ENCODE data around the gene PTGIR.

The PTGIR gene

DNA sequence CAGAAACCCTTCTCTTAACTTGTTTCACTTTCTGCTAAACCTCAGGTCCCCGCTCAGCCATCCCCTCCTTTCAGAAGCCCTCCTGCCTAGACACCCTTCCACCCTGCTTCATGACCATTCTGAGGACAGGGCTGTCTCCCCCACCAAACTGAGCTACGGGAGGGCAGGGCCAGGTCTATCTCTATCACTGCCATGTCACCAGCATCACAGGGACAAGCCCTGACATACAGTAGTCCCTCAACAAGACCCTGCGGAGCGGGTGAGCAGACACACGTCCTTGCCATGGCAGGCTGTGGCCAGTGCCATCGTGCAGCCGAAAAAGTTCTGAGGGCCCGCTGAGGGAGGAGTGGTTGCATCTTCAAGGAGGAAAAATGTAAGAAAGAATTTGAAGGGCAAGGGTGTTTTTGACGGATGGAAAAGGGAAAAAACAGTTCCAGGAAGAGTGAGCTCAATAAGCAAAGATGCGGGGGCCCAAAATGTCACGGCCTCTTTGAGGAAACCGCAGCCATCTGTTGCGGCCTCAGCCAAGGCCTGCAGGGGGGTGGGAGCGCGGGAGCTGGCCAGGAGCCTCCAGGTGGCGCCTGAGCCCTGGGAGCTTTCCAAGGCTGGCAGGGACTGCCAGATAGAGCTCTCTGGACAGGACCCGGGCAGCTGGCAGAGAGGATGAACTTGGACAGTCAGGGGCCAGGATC is 8.1 kb downstream of the PTGIR start:
- DNase-seq (ENCODE audit: low read depth in 2 of 2) = peak in 1 of 2 donors; percentile 71

DNA sequence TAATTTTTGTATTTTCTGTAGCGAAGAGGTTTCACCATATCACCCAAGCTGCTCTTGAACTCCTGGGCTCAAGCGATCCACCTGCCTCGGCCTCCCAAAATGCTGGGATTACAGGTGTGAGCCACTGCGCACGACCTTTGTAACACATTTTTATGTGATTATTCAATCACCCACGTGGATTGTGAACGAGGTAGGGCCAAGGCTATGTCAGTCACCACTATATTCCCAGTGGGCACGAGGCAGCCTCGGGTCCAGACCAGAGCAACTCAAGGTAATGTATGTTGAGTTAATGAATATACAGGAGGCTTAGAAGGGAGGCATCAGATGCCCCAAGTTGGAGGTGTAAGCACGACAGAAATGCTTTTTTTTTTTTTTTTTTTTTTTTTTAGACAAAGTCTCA is 8.9 kb downstream of the PTGIR start:
- no peak for DNase-seq (ENCODE audit: low read depth in 2 of 2)

DNA sequence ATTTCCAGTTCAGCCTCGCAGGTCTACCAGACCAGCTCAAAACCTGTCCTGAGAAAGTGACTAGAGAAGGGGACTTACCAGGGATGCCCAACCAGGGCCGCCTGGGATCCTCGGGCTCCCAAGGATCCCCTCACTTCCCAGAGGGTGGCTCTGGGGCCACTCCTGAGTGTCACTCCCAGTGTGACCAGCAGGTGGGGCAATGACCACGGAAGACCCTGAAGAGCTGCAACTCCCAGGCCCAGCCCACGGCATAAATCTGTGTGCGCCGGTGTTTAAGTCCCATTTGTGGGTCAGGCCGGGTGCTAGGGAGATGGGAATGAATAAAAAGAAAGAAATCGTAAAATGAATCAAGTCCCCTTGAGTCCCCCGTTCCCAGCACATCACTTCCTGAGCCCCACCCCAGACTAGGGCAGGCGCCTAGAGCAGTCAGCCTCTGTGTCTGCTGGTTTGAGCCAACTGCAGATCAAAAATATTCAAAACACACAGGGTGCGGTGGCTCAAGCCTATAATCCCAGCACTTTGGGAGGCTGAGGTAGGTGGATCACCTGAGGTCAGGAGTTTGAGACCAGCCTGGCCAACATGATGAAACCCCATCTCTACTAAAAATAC is 10.7 kb downstream of the PTGIR start:
- DNase-seq (ENCODE audit: low read depth in 2 of 2) = peak; percentile 79 to 82

DNA sequence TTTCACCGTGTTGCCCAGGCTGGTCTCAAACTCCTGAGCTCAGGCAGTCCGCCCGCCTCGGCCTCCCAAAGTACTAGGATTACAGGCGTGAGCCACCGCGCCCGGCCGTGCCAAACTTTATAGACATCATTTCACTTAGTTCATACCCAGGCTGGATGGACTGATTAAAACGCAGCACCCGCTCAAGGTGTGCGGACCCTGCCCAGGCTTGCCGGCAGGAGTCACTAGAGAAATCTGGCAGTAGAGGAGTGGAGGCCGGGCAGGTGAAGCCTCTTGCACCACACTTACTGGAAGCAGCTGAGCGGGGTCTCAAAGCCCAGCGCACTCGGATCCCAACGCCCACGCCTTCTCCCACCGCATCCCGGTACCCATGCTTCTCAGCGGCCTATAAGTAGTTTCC is 11.4 kb downstream of the PTGIR start:
- no peak for DNase-seq (ENCODE audit: low read depth in 2 of 2)

DNA sequence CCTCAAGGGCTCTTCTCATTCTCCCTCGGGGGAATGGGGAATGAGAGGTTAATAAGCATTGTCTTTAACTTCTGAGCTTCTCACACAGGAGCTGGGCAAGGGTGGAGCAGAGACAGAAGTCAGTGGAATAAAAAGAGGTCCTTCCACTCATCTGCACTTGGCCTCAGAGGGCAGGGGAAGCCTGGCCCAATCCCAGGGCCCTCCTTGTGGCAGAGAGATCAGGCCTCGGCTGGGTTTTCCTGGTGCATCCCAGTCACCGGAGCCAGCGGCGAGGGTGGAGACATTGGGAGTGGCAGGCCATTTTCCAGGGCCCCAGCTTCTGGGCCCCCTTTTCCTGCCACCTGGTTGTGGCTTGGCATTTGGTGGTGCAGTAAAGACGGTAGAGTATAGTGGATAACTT is 13.1 kb downstream of the PTGIR start:
- DNase-seq (ENCODE audit: low read depth in 2 of 2) = no peak

DNA sequence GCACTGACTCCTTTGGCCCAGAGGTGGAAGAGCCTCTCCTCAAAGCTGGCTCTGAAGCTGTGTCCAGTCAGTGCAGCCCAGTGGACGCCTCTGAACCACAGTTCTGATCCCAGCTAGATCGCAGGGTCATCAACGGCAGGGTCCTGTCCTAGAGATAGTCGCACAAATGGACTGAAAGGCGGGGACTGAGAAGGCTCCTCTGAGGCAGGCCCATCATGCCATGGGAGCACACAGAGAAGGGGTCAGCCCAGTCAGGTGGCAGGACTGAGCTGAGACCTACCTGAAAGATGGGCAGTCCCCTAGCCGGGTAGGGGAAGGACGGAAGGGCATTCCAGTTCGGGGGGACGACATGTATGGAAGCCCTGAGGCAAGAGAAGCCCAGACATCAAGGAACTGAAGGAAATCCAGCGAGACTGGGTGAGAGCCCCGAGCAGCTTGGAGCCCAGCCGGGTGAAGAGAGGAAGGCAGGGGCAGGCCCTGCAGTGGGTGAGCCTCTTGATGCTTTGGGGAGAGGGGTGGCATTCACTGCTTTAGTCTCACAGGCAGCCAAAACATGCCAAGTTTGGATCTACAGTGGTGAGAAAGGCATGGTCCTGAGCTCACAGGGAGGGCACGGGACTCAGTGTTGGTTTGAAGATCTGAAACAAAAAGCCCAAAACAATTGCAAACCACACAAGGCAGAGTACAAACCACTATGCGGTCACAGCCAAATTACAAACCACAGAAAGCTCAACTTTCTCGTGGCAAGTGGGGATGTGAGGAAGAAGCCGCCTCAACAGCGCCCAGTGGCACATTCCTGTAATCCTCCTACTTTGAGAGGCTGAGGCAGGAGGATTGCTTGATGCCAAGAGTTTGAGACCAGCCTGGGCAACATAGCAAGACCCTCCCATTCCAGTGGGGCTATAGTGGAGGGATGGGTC is 13.8 kb downstream of the PTGIR start:
- no peak for DNase-seq (ENCODE audit: low read depth in 2 of 2)

DNA sequence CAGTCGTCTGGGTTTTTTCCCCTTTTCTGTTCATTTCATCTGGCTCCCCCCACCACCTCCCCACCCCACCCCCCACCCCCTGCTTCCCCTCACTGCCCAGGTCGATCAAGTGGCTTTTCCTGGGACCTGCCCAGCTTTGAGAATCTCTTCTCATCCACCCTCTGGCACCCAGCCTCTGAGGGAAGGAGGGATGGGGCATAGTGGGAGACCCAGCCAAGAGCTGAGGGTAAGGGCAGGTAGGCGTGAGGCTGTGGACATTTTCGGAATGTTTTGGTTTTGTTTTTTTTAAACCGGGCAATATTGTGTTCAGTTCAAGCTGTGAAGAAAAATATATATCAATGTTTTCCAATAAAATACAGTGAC is 14.5 kb downstream of the PTGIR start:
- DNase-seq (ENCODE audit: low read depth in 2 of 2) = no peak

DNA sequence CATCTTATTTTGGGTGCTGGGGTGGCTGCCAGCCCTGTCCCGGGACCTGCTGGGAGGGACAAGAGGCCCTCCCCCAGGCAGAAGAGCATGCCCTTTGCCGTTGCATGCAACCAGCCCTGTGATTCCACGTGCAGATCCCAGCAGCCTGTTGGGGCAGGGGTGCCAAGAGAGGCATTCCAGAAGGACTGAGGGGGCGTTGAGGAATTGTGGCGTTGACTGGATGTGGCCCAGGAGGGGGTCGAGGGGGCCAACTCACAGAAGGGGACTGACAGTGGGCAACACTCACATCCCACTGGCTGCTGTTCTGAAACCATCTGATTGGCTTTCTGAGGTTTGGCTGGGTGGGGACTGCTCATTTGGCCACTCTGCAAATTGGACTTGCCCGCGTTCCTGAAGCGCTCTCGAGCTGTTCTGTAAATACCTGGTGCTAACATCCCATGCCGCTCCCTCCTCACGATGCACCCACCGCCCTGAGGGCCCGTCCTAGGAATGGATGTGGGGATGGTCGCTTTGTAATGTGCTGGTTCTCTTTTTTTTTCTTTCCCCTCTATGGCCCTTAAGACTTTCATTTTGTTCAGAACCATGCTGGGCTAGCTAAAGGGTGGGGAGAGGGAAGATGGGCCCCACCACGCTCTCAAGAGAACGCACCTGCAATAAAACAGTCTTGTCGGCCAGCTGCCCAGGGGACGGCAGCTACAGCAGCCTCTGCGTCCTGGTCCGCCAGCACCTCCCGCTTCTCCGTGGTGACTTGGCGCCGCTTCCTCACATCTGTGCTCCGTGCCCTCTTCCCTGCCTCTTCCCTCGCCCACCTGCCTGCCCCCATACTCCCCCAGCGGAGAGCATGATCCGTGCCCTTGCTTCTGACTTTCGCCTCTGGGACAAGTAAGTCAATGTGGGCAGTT is 15.1 kb downstream of the PTGIR start:
- DNase-seq (ENCODE audit: low read depth in 2 of 2) = no peak

DNA sequence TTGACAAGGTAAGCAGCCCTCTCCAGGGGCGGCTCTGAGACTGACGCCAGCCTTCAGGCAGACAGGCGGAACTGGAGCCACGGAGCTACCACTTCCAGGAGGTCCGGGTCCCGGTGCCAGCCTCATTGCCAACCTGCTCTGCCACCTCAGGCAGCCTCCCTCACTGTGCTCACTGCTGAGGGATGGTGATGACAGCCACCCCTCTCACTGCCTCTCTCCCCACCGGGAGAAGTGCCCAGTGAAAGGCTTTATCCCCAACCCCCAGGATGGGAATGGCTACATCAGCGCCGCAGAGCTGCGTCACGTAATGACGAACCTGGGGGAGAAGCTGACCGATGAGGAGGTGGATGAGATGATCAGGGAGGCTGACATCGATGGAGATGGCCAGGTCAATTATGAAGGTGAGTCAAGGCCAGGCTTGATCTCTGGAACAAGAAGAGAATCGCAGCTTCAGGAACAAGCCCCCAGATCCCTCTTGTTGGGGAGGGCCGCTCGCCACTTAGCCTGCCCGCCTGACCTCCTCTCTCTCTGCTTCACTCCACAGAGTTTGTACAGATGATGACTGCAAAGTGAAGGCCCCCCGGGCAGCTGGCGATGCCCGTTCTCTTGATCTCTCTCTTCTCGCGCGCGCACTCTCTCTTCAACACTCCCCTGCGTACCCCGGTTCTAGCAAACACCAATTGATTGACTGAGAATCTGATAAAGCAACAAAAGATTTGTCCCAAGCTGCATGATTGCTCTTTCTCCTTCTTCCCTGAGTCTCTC is 16.1 kb downstream of the PTGIR start:
- DNase-seq (ENCODE audit: low read depth in 2 of 2) = no peak

DNA sequence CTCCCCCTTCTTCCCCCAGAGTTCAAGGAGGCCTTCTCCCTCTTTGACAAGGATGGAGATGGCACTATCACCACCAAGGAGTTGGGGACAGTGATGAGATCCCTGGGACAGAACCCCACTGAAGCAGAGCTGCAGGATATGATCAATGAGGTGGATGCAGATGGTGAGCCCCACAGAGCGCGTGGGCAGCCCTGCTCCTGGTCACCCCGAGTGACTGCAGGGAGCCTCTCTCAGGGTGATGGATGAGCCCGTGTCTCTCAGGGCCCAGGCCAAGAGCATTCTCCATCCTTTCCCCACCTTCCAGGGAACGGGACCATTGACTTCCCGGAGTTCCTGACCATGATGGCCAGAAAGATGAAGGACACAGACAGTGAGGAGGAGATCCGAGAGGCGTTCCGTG is 16.7 kb downstream of the PTGIR start:
- DNase-seq (ENCODE audit: low read depth in 2 of 2) = no peak

DNA sequence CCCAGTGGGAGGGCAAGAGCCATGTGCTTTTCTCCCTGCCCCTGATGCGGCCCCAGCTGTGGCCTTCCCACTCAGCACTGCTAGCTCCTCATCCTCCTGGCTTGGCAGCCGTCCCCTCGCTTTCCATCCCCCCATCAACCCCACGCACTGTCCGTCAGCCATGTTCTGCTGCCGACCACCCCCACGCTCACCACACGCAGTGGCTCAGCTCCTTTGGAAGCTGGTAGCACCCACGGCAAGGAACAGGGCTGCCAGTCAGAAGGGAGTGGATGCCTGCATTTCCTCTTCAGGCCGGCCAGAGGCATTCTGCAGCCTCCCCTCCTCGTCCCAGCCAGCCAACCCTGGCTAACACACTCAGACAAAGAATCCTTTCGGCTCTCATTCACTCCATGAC is 17.4 kb downstream of the PTGIR start:
- DNase-seq (ENCODE audit: low read depth in 2 of 2) = no peak

DNA sequence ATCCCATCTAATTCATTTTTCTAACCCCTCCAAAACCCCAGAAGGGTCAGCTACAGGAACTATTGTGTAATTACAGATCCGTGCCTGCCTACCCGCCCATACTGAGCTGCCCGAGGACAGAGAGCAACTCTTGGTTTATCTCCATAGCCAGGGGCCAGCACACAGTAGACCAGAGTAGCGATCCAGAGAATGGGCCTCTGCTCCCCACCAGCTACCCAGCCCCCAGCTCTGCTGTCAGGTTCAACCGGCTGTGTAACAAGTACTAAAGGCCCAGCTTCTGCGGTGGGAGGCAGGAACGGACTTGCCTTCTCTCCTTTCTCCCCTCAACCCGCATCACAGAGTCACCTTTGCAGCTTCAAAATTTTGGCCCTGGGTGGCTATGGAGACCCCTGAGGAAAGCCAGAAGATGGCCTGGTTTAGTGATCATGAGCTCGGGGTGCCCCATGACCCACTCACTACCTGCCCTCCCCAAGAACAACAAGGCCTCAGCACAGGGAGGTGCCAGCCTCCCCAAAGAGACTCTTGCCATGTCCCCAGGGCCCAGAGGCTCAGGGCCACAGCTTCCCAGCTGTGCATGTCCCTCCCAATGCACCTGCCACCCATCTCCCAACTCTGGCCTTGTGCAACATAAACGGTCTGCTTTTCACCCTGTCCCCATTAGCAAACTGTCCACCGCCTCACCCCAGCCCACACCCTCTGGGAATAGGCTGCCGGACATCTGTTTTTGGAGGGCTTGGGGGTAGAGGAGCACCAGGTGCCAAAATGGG is 18.0 kb downstream of the PTGIR start:
- DNase-seq (ENCODE audit: low read depth in 2 of 2) = no peak

DNA sequence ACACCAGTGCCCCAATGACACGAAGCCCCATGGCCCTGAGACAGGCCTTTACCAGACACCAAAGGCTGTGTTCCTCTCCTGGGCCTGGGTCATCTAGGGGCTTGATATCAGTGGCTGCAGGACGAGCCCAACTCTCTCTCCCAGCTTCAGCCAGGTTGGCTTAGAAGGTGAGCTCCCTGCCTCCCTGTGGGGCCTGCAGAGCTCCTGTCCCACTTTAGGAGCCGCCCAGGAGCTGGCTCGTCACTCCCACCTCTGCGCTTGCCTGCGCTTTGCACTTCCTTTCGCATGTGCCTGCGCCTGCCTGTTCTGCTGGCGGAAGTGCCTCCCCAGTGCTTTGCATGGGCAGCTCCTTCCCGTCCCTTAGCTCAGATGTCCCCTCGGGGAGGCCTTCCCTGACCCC is 18.9 kb downstream of the PTGIR start:
- DNase-seq (ENCODE audit: low read depth in 2 of 2) = no peak

DNA sequence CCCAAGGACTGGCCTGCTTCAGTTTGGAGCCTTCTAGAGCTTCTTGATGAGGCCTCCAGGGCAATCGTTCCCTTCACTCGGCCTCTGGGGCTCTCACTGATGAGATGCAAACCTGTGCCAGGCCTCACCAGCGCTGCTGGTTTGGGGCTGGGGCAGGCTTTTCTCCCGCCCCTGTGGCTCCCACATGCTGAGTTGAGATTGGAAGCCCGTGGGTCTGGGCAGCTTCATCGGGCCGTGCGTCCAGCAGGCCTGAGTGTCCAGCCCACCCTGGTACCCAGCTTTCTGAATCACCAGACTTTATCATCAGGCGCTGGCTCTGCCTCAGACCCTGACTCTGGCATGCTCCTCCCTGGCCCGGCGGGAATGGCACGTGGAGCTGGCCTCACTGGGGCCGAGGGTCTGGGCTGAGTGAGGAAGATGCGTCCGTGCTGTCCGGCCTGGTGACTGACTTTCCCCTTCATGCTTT is 19.5 kb downstream of the PTGIR start:
- no peak for DNase-seq (ENCODE audit: low read depth in 2 of 2)

DNA sequence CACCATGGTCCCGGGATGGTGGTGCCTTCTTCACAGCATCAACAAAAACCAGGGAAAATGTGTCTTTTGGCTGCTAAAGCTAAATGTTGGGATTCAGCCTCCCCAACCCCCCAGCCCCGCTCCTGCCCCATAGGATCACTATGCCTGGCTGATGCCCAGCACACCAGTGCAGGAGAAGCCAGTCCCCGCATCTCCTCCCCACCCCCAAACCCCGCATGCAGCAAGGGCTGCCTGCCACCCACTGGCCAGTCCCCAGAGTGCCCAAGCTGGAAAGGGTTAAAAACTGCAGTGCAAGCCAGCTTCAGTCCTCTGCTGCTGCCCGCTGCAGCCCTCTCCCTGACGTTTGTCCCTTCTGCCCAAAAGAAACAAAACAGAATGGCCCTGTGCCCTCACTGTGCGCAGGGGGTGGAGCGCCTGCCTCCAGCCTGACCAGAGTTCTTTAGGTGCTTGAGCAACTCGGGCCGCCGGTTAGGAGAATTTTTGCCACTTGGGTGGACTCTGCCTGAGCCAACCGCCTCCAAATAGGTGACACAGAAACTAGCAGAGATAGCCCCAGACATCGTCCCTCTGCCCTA is 20.0 kb downstream of the PTGIR start:
- no peak for DNase-seq (ENCODE audit: low read depth in 2 of 2)

DNA sequence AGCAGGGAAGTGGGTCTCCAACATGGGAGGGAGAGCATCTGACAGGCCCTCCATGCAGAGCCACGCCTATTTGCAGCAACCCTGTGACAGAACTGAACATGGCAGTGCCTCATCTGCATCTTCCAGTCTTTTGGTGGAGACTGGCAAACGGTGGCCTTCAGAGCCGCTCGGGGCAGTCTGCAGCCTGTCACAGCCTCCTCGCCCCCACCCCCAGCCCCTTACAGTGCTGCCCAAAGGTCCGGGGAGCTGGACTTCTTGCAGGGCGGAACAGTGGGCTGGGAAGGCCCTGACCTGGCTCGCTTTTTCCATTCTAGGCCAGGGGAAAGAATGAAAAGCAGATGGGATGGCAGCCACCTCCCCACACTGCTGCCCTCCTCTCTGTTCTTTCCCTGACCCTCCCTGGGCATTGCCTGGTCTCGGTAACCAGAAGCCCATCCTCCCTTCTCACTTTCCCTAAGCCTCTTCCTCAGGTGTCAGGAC is 21.1 kb downstream of the PTGIR start:
- DNase-seq (ENCODE audit: low read depth in 2 of 2) = no peak

DNA sequence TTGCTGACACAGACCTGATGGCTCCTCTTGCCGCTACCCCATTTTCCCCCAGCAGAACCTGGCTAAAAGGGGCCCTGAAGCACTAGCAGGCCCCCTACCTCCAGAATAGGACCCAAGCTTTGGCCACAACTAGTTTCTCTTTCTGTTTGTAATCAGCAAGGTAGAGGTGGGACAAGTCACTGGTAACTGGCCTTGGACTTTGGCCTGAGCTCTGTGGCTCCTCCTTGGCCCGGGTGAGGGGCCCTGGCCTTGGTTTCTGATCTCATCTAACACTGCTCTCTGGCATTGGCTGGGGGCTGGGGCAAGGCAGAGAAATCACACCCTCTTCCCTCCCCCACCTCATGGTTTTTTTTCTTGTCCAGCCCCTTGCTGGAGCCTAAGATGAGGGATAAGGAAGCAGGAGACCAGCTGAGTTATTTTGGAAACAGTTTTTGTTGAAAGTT is 21.7 kb downstream of the PTGIR start:
- no peak for DNase-seq (ENCODE audit: low read depth in 2 of 2)

DNA sequence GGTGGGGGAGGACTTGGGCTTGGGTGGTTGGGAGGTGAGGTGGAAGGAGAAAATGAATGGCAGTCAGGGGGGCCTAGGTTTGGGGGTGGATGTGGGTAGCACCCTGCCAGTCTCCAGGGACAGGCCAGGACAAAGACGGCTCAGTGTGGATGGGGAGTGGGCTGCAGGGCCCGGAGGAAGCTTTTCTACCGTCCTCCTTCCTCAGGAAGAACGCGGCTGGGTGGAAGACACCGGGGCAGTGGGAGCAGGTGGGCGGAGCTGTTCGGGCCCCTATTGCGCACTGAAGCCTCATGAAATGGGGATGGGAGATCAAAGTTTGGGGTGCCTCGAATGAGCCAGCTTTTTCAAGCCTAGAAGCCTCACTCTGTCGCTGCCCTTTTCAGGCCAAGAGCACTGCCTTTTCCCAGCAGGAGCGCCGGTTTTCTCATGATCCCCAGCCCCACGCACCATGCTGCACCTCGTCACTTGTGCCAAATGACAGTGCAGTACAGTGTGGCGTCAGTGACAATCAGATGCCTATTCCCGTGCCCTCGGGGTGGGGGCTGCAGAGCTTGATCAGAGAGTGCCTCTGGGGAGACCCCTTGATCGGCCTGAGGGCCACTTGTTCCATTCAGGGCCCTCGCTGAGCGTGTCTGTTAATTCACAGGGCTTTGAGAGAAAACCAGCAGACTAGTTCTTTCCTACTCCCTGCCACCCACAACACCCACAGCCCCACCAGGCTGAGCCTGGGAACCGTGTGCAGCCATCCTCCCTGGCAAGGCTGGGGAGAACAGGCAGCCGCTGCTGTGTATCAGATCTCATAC is 22.3 kb downstream of the PTGIR start:
- peak in 1 of 2 donors; percentile 46 for DNase-seq (ENCODE audit: low read depth in 2 of 2)

All from stimulated activated CD8-positive, alpha-beta memory T cell treated with anti-CD3 and anti-CD28 coated beads, Interleukin-2, amount 100 ng/mL, for 48 hours (primary cell).